GM19468 (cell line): Measurements from ENCODE around the gene NDUFA6.
A peak's percentile ranks its signal among the peaks of the same experiment; 100 is the strongest.
"Not testable (repeated sequence)": the region's sequence is repeated elsewhere in the genome, so short reads cannot be mapped to it uniquely, and the experiment has no call there.

Source experiments
- ATAC-seq: cut with Tn5 transposase; IDR thresholded peaks from one replicate; pipeline ENCODE4 v1.9.1; 2021; ENCODE audit warnings: mild to moderate bottlenecking, moderate library complexity, moderate number of reproducible peaks; ENCODE audit not compliant: unreplicated experiment; ENCODE audit errors: extremely low read depth

The NDUFA6 gene

GRCh38 chr22:42090596-42091454 is at the start of gene NDUFA6:
Gene NDUFA6 (minus strand): TSS chr22:42090772. CDS start chr22:42090744, 28 bp downstream.
- peak; percentile 92 for ATAC-seq

GRCh38 chr22:42140153-42140552 is 49.6 kb upstream of the NDUFA6 start:
- ATAC-seq: not testable (repeated sequence)

- not testable (repeated sequence) for ATAC-seq
These were observed 48.9 kb upstream of the NDUFA6 start for GRCh38 chr22:42139508-42139907.

GRCh38 chr22:42138972-42139371 is 48.4 kb upstream of the NDUFA6 start:
- ATAC-seq: no peak

GRCh38 chr22:42138122-42138770 is 47.7 kb upstream of the NDUFA6 start:
- ATAC-seq: no peak

GRCh38 chr22:42135688-42136087 is 45.1 kb upstream of the NDUFA6 start:
- ATAC-seq: not testable (repeated sequence)

- ATAC-seq: no peak
These were observed 43.8 kb upstream of the NDUFA6 start for GRCh38 chr22:42134100-42135020.

- no peak for ATAC-seq
These were observed 41.9 kb upstream of the NDUFA6 start for GRCh38 chr22:42132457-42132856.

- ATAC-seq: no peak
These were observed 41.0 kb upstream of the NDUFA6 start for GRCh38 chr22:42131562-42131961.

- not testable (repeated sequence) for ATAC-seq
These were observed 40.3 kb upstream of the NDUFA6 start, which contains the start of gene CYP2D6 for GRCh38 chr22:42130639-42131431. Gene CYP2D6 (minus strand): TSS chr22:42130810. CDS start chr22:42130791, 19 bp downstream.

GRCh38 chr22:42130182-42130581 is 39.6 kb upstream of the NDUFA6 start:
- not testable (repeated sequence) for ATAC-seq

GRCh38 chr22:42128776-42129694 is 38.5 kb upstream of the NDUFA6 start:
- not testable (repeated sequence) for ATAC-seq

GRCh38 chr22:42128007-42128406 is 37.4 kb upstream of the NDUFA6 start:
- ATAC-seq: not testable (repeated sequence)

- no peak for ATAC-seq
These were observed 37.0 kb upstream of the NDUFA6 start for GRCh38 chr22:42127606-42128005.

- not testable (repeated sequence) for ATAC-seq
These were observed 33.0 kb upstream of the NDUFA6 start for GRCh38 chr22:42123529-42123928.

- ATAC-seq: not testable (repeated sequence)
These were observed 29.9 kb upstream of the NDUFA6 start for GRCh38 chr22:42120231-42121021.

GRCh38 chr22:42116848-42117424 is 26.4 kb upstream of the NDUFA6 start:
- ATAC-seq: no peak
